Stomach smooth muscle (tissue), 2 donors: ENCODE measurements around the gene PTER.

Source experiments
- H3K27ac ChIP-seq: one replicate; pipeline ENCODE4 v1.7.0; 2013; ENCODE audit warnings: mild to moderate bottlenecking, low read length, inconsistent platforms
- H3K27me3 ChIP-seq, 2 donors: one replicate each; pipeline ENCODE4 v1.7.0; 2013; ENCODE audit warnings: low read length in 2 of 2; ENCODE audit not compliant: insufficient read depth in 2 of 2, control insufficient read depth in 1 of 2
- H3K36me3 ChIP-seq, 2 donors: one replicate each; pipeline ENCODE4 v1.7.0; 2013; ENCODE audit warnings: low read length in 2 of 2; ENCODE audit not compliant: control insufficient read depth in 2 of 2, insufficient read depth in 2 of 2
- H3K4me1 ChIP-seq: one replicate; pipeline ENCODE4 v1.7.0; 2013; ENCODE audit warnings: low read length; ENCODE audit not compliant: control insufficient read depth, insufficient read depth
- H3K4me3 ChIP-seq, 2 donors: one replicate each; pipeline ENCODE4 v1.7.0; 2013; ENCODE audit warnings: low read length in 2 of 2
- H3K9ac ChIP-seq, 2 donors: one replicate each; pipeline ENCODE4 v1.7.0; 2013; ENCODE audit warnings: low read length in 2 of 2, mild to moderate bottlenecking in 1 of 2
- H3K9me3 ChIP-seq, 2 donors: one replicate each; pipeline ENCODE4 v1.7.0; 2013; ENCODE audit warnings: low read length in 2 of 2; ENCODE audit not compliant: control insufficient read depth in 2 of 2
- donor health status: healthy.
- donor health status: Pancreatic carcinoma.

PTER gene

GRCh38 chr10:16472828-16473227 lies 36.0 kb downstream of the PTER start:
- no peaks in the 10 kb centered on the region for H3K36me3 ChIP-seq
- H3K4me3 ChIP-seq: no peak overlapping the region
- no peak overlapping the region for H3K9ac ChIP-seq
- no peak overlapping the region for H3K27ac ChIP-seq
- H3K27me3 ChIP-seq: no peaks in the 10 kb centered on the region
- no peaks in the 10 kb centered on the region for H3K9me3 ChIP-seq
- no peaks in the 10 kb centered on the region for H3K4me1 ChIP-seq

GRCh38 chr10:16477757-16478156 lies 40.9 kb downstream of the PTER start:
- Histone ChIP-seq H3K9ac (no peak overlapping the region), H3K36me3 (no peaks in the 10 kb centered on the region), H3K9me3 (no peaks in the 10 kb centered on the region), H3K27me3 (no peaks in the 10 kb centered on the region), H3K4me1 (no peaks in the 10 kb centered on the region), H3K27ac (no peak overlapping the region), H3K4me3 (no peak overlapping the region)

GRCh38 chr10:16478801-16479200 lies 42.0 kb downstream of the PTER start:
- Histone ChIP-seq H3K36me3 (no peaks in the 10 kb centered on the region), H3K9ac (no peak overlapping the region), H3K27ac (no peak overlapping the region), H3K4me3 (no peak overlapping the region), H3K4me1 (no peaks in the 10 kb centered on the region), H3K27me3 (no peaks in the 10 kb centered on the region), H3K9me3 (no peaks in the 10 kb centered on the region)

GRCh38 chr10:16481052-16481728 lies 44.4 kb downstream of the PTER start:
- no peaks in the 10 kb centered on the region for H3K4me1 ChIP-seq
- no peaks in the 10 kb centered on the region for H3K27me3 ChIP-seq
- no peak overlapping the region for H3K27ac ChIP-seq
- no peak overlapping the region for H3K9ac ChIP-seq
- no peaks in the 10 kb centered on the region for H3K9me3 ChIP-seq
- H3K36me3 ChIP-seq: no peaks in the 10 kb centered on the region
- H3K4me3 ChIP-seq: no peak overlapping the region

GRCh38 chr10:16483241-16483917 lies 46.6 kb downstream of the PTER start:
- no peaks in the 10 kb centered on the region for H3K27me3 ChIP-seq
- no peaks in the 10 kb centered on the region for H3K9me3 ChIP-seq
- H3K9ac ChIP-seq: no peak overlapping the region
- H3K4me3 ChIP-seq: no peak overlapping the region
- no peaks in the 10 kb centered on the region for H3K36me3 ChIP-seq
- H3K4me1 ChIP-seq: no peaks in the 10 kb centered on the region
- H3K27ac ChIP-seq: no peak overlapping the region

GRCh38 chr10:16490511-16490910 lies 53.7 kb downstream of the PTER start:
- H3K4me3 ChIP-seq: no peak overlapping the region

GRCh38 chr10:16491933-16492332 lies 55.1 kb downstream of the PTER start:
- Histone ChIP-seq H3K9me3 (no peaks in the 10 kb centered on the region), H3K36me3 (no peaks in the 10 kb centered on the region), H3K4me3 (no peak overlapping the region), H3K27ac (no peak overlapping the region), H3K27me3 (no peaks in the 10 kb centered on the region), H3K4me1 (no peaks in the 10 kb centered on the region), H3K9ac (no peak overlapping the region)

More at GRCh38 chr10:16490511-16490910, 53.7 kb downstream of the PTER start:
- Histone ChIP-seq H3K36me3 (no peaks in the 10 kb centered on the region), H3K27me3 (no peaks in the 10 kb centered on the region), H3K9me3 (no peaks in the 10 kb centered on the region), H3K4me1 (no peaks in the 10 kb centered on the region), H3K9ac (no peak overlapping the region), H3K27ac (no peak overlapping the region)

GRCh38 chr10:16493884-16494536 lies 57.2 kb downstream of the PTER start:
- H3K27ac ChIP-seq: no peak overlapping the region
- no peak overlapping the region for H3K4me3 ChIP-seq
- H3K9ac ChIP-seq: no peak overlapping the region
- H3K27me3 ChIP-seq: no peaks in the 10 kb centered on the region
- no peaks in the 10 kb centered on the region for H3K4me1 ChIP-seq
- H3K36me3 ChIP-seq: no peaks in the 10 kb centered on the region
- no peaks in the 10 kb centered on the region for H3K9me3 ChIP-seq

- Histone ChIP-seq H3K4me3 (no peak overlapping the region), H3K36me3 (no peaks in the 10 kb centered on the region), H3K9ac (no peak overlapping the region), H3K27ac (no peak overlapping the region), H3K9me3 (no peaks in the 10 kb centered on the region), H3K4me1 (no peaks in the 10 kb centered on the region), H3K27me3 (no peaks in the 10 kb centered on the region)
Observed at GRCh38 chr10:16497911-16498310, 61.1 kb downstream of the PTER start.

GRCh38 chr10:16505161-16505560 lies 68.4 kb downstream of the PTER start:
- Histone ChIP-seq H3K9me3 (no peaks in the 10 kb centered on the region), H3K4me3 (no peak overlapping the region), H3K27me3 (no peaks in the 10 kb centered on the region), H3K27ac (no peak overlapping the region), H3K4me1 (no peaks in the 10 kb centered on the region), H3K9ac (no peak overlapping the region), H3K36me3 (no peaks in the 10 kb centered on the region)

- Histone ChIP-seq H3K9me3 (no peaks in the 10 kb centered on the region), H3K4me1 (no peaks in the 10 kb centered on the region), H3K36me3 (no peaks in the 10 kb centered on the region), H3K27ac (no peak overlapping the region), H3K9ac (no peak overlapping the region), H3K4me3 (no peak overlapping the region), H3K27me3 (no peaks in the 10 kb centered on the region)
Observed at GRCh38 chr10:16509996-16510395, 73.2 kb downstream of the PTER start.
